GM19324 (cell line): ENCODE data around the gene SLC36A4.
"Not testable (repeated sequence)": the region's sequence is repeated elsewhere in the genome, so short reads cannot be mapped to it uniquely, and the experiment has no call there.

Source experiments
- ATAC-seq: cut with Tn5 transposase; IDR thresholded peaks from one replicate; pipeline ENCODE4 v1.9.1; 2021; ENCODE audit warnings: mild to moderate bottlenecking, moderate library complexity; ENCODE audit not compliant: unreplicated experiment, low FRiP score

The SLC36A4 gene

DNA sequence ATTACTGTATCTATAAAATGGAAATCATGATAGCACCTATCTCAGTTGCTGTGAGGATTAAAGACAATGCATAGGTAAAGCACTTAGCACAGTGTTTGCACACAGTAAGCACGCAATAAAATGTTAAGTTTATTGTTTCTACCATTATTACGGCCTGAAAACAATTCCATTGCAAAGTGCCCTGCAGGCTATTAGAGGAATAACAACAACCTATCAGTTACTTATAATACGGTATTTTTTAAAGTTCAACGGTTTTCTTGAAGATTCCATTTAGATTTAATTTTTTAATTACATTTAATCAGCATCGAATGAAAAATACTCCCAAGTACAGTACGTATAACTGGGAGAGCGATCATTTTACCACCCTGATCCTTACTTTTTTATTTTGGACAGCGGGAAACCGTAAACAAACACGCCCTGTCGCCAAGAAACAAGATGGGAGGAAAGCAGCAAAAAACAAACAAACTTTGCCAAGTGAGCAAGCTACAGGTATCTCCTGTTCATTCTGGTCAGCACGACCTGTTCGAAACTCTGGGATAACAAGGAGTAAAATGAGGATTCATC lies 893 bp downstream of the SLC36A4 start:
- ATAC-seq = peak; percentile 4

DNA sequence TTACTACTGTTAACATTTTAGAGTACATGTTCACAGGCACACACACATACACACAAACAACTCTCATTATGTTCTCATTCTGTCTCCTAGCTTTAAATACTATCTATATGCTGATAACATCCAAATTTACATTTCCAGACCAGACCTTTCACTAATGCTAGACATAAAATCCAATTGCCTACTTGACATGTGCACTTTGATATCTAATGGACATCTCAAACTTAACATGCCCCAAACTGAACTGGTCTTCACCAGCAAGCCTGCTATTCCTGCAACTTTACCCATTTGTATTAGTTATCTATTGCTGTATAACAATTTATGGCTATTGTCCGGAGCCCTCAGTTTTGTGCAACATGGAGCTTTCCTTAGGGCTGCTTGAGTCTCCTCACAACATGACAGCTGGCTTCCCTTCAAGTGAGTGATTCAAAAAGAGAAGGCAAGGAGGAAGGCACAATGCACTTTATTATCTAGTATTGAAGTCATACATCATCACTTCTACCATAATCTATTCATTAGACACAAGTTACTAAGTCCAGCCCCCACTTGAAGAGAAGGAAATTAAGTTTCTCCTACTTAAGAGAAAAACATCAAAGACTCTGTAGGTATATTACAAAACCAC lies 3.0 kb downstream of the SLC36A4 start:
- no peak for ATAC-seq

DNA sequence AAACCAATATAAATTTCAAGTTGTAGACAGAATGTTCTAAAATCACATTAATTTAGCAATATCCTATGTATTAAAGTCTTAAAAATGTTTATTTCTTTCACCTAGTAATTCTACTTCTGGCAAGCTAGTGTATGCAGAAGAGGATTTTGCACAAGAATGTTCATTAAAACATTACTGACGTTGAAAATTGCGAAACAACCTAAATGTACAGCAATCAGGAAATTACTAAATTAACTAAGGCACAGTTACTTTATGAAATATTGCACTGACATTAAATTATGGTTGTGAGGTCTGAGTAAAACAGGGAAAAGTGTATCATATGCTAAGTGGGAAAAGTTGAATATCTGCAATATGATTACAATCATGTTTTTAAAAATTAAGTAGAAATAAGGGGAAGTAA lies 4.1 kb downstream of the SLC36A4 start:
- ATAC-seq = no peak

DNA sequence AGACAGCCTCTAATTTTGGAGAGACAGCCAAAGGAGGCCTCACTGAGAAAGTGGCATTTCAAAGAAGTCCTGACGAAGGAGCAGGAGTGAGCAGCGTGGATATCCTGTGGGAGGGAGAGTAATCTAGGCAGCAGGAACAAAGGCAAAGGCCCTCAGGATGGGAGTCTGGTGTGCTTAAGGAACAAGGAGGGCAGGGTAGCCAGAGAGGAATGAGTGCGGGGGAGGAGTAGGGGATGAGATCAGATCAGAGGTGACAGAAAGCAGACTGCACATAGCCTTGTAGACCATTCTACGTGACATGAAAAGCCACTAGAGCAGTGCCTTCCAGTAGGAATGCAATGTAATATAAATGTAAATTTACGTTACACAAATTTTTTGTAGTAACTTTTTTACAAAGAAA lies 5.6 kb downstream of the SLC36A4 start:
- no peak for ATAC-seq

DNA sequence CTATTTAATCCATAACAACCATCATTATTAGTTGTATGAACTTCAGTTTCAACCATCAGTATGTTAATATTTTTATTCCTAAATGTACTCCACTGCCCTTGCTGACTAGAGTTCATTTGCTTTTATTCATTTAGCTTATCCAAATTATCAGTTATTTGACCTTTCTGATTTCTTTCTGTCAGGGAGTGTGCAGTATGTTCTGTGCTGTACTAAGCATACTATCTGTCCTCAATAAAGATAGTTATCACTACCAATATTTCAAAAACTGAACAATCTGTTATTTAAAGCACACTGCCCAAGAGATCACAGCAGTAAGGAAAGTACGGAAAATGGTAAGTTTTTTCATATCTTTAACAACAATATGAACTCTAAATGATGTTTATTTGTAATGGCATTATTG lies 8.3 kb downstream of the SLC36A4 start:
- no peak for ATAC-seq

DNA sequence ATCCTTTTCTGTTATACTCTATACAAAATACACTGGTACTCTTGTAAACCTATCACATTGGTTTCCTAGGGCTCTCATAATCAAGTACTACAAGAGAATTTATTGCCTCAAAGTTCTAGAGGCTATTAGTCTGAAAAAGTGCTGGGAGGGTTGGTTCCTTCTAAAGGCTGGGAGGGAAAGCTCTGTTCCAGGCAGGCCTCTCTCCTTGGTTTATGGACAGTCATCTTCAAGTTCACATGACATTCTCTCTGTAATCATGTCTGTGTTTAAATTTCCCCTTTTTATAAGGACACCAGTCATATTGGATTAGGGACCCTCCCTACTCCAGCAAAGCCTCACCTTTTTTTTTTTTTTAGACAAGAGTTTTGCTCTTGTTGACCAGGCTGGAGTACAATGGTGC lies 9.1 kb downstream of the SLC36A4 start:
- ATAC-seq = no peak

DNA sequence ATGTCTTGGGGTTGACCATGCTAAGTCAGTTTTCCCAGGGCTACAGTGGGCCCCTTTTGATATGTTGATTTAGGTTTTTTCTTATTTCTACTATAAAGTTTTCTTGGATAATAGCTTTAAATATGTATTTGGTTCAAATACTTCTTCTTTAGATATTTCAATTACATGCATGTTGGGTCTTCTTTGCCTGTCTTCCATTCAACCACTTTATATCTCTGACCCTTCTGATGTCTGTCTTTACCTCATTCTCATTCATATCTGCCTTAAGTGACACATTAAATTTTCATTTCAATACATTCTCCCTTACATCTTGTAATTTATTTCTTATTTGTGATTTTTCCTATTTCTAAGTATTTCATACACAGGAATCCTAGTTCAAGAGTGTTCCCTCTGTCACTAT lies 10.5 kb downstream of the SLC36A4 start:
- ATAC-seq = no peak

DNA sequence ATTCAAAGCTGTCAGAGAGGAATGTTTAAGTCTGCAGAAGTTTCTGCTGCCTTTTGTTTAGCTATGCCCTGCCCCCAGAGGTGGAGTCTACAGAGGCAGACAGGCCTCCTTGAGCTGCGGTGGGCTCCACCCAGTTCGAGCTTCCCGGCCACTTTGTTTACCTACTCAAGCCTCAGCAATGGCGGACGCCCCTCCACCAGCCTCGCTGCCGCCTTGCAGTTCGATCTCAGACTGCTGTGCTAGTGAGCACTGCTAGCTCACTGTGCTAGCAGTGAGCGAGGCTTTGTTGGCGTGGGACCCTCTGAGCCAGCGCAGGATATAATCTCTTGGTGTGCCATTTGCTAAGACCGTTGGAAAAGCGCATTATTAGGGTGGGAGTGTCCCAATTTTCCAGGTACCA lies 19.9 kb downstream of the SLC36A4 start:
- not testable (repeated sequence) for ATAC-seq

DNA sequence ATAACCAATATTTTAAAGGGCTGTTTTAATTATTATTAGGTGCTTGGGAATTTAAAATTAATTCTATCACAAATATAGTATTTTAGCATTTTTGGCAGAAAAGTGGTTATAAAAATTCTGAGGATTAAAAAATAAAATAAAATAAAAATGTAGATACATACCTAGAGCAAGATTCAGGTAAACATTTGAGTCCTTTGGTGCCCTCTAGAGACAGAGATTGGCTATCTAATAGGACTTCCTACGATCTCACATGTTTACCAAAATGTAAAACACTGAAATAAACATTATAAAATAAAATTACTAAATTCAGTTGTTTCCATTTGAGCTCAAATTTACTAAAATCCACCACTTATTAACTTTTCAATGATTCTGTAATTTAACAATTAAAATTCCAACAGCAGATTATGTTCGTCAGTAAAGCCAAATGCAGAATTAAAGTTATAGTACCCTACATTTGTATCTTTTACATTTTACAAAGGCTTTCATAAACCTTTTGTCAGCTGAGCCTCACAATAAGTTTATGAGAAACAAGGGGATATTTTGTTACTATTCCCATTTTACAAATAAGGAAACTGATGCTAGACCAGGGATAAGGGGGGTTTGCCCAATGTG lies 27.7 kb downstream of the SLC36A4 start:
- ATAC-seq = no peak

DNA sequence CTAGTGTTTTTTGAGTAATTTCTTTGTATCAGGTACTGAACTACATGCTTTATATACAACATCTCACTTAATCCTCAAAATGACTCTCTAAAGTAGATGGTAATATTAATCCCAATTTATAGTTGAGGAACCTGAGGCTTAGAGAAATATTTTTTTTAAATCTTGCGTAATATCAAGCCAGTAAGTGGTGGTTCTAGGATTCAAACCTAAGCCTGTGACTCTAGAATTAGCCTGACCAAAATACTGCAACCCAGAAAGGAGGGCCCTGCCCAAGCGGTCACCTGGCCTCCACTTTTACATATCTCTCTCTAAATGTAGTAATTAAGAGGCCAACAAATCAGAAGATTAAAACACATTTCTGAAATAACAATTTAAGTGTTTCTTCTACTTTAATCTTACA lies 28.6 kb downstream of the SLC36A4 start:
- no peak for ATAC-seq

DNA sequence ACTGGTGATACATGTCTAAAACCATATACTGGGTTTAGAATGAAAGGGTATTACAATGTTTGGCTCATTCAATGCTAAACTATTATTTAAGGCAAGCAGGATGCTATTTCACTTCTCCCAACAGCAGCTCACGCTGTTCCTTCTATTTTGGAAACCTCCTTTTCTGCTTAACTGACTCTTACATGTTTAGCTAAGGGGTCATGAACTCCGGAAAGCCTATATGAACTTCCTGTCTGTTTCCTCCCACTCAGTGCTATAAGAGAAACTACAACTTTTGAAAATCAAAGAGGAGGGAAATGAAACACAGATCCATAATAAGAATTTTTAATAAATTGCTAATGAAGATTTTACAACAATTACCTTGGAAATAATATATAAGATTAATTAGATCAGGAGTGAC lies 30.9 kb downstream of the SLC36A4 start:
- ATAC-seq = no peak

DNA sequence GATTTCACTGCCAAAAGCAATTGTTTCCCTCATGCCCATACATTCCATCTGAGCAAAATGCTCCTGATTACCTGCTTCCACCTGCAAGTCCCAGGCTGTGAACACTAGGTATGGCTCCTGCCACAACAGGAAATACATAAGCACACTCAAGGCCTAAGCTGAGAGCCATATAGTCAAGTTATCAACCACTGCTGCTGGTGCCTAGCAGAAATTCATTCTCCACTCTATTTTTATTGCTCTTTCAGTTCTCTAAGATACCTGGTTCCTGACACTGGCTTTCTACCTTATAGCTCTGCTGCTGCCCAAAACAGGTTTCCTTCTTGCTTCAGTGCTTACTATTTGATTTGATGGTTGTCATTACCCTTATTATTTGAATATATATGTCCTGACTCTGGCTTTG lies 31.6 kb downstream of the SLC36A4 start:
- ATAC-seq = no peak

DNA sequence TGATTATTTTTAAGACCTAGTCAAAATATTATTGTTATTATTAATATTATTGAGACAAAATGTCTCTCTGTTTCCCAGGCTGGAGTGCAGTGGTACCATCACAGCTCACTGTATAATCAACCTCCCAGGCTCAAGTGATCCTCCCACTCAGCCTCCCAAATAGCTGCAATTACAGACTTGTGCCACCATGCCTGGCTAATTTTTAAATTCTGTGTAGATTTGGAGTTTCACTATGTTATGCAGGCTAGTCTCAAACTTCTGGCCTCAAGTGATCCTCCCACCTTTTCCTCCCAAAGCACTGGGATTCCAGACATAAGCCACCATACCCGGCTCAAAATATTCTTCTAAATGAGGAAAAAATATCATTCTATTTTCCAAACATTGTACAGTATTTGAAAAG lies 37.0 kb downstream of the SLC36A4 start:
- ATAC-seq = no peak

DNA sequence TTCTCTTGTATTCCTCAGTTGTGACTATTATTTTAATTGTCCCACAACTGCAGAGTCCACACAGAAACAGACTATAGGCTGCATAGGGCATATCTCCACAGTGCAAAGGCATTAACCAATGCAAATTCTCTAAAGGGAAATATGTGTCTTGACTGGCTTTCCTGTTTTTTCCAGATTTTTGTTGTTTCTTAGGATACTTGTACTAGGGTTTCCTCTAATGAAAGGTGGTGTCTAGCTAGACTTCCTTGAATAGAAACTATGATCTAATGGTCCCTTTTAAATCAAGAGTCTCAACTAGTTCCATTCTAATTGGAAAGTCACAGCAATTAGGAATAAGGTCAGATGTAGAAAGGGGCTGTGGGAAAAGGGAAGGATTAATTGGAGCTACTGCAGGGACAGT lies 37.6 kb downstream of the SLC36A4 start:
- ATAC-seq = no peak

DNA sequence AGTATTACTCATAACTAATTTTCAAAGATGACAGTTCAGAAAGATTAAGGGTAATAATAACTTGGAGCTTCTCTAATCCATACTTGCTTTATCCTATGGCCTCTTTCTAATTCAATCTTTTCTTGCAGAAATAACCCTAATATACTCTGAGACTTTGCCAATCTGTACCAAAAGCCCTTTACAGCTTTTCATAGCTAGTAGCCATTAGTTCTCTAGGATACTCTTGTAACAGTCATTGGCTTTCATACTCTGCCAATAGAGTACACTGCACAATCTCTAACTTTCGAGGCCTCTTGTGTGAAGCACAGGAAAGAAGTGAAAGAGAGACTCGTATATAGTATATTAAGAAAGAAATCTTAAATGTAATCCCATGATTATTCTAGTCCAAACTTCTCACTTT lies 38.1 kb downstream of the SLC36A4 start:
- no peak for ATAC-seq

DNA sequence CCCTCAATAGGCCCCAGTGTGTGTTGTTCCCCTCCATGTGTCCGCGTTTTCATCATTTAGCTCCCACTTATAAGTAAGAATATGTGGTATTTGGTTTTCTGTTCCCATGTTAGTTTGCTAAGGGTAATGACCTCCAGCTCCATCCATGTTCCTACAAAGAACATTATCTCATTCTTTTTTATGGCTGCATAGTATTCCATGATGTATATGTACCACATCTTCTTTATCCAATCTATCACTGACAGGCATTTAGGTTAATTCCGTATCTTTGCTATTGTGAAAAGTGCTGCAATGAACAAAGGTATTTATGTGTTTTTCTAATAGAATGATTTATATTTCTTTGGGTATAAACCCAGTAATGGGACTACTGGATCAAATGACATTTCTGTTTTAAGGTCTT lies 42.1 kb downstream of the SLC36A4 start:
- ATAC-seq = no peak

DNA sequence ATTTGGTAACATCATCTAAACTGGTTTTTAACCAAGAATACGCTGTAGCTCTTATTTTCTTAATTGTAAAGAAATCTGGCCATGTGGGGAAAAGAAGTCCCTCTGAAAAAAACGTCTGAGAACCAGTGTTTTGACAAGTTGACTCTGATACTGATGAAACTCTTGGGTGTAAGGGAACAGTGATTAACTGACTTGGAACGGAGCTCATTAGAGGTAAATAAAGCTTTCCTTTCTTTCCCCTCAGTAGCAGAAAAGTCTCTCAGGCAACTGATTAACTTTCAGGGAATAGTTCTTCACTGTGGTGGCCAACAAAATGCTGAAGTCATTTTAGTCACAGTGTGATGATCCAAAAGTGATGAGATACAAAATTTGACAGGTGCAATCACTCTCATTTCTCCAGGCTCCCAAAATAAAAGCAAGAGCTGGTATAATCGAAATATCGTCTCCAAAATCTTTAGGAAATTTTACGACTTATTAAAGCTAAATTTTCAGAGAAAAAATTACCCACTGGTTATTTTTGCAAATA lies 52.3 kb downstream of the SLC36A4 start:
- ATAC-seq = no peak

DNA sequence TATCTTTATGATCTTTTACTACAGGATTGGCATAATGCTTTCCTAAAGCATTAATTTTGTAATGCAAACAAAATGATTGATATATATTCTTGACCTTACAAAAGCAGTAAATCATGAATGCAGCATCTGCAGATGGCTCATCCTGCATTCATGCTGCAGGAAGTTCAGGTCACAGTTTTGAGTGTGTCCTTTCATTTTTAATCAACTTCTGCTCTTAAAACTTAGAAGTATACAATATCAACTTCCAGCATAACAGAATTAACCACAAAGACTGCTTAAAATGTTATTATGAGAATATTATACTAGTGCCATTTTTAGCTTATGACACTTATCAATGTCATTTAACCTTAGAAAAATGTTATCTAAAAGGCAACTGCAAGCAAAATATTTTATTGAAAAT lies 54.0 kb downstream of the SLC36A4 start:
- no peak for ATAC-seq

DNA sequence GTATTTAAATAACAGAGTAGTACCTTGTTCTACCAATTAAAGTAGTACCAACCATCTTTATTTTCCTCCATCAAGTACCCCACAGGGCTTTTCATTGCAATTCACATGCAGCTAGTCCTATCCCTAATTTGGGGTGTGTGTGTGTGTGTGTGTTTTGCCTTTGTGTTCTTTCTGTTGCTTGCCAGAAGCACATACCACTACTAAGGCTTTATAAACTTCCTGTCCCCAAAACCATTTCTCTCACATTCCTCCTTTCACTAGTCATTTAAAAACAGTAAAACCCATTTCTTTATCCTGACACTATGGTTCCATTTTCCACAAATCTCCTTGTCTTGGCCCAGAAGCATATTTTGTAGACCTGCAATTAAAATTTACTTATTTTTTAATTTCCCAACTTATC lies 54.6 kb downstream of the SLC36A4 start:
- no peak for ATAC-seq

DNA sequence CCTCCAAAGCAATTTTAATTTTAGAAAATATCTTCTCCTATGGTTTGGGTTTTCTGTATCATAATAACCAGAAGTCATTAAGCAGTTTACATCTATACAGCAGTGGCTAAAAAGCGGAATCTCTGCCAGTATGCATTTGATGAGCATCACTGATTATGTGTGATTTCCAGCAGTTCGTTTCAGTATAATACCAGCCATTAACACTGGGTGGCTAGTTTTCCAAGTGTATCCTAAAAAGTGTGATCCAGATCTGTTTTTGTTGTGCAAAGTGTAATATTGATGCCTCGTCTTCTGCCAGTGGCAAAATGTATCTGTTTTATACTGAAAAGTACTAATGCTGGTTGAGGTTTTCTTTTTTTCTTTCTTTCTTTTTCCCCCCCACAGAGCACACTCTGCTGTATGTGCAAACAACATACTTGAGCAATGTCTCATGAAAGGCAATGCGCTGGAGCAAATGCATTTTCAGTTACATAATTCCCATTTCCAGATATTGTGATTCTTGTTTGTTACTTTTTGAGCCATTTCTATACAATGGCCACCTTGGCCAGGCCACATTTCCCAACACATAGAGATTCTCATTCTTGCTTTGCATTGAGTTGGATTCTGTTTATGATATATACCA lies 64.2 kb downstream of the SLC36A4 start:
- no peak for ATAC-seq

DNA sequence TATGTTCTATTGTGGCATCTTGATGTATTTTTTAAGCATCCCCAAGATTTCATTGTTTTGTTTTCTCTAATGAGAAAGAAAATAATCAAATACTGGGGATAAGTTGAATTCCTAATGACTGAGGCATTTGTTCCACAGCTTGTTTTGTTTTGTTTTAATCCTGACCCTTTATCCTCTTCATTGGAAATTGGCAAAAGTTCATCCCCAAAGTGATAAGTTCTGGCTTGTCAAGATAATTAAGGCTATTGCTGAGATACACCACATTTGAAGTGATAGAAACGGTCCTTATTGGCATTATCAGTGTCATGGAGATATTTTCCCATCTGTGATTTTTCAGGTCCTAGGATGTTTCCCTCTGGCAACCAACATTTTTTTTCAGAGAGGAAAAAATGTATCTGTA lies 65.0 kb downstream of the SLC36A4 start:
- ATAC-seq = no peak

DNA sequence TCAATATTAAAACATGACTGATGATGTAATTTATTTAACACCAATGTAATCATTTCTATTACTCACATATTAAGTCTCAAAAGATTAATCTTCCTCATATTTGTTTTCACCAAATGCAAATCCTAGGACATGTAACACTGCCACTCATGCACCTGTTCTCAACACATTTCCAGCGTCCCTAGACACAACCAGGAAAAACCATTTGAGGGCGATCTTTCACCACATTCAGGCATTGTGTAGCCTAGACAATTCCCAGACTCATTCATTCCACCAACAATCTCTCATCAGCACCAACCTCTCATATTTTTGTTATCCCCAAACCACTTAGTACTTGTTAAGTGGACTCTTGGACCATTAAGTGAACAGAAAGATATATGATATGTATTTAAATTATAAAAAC lies 66.1 kb downstream of the SLC36A4 start:
- no peak for ATAC-seq
